ENCODE data around the gene SCPEP1. TPM values are rescaled to one million over a fixed set of nuclear protein-coding genes. Genes with fewer than 3 reads are reported as not detected.

The SCPEP1 gene
- total RNA-seq, 4 donors from 2014 or later, result 48.7 to 150 (median 64.7) TPM

- Histone ChIP-seq H3K27ac (no peak overlapping the region), H3K4me3 (no peak overlapping the region), H3K27me3 (no peaks in the 10 kb centered on the region), H3K9me3 (no peaks in the 10 kb centered on the region), H3K4me1 (no peaks in the 10 kb centered on the region), H3K36me3 (peaks cover 0 to 44% (median 0%) of the 10 kb centered on the region in 3 donors)
- TF ChIP-seq CTCF (IDR thresholded peaks at IDR 0.05) (no peak), POLR2A (IDR thresholded peaks at IDR 0.05) (no peak)
- DNase-seq, result no peak
Measured at GRCh38 chr17:56985371-56986162, 7.6 kb downstream of the SCPEP1 start.

GRCh38 chr17:56987283-56987834 is 9.4 kb downstream of the SCPEP1 start:
- H3K27me3 ChIP-seq, result no peaks in the 10 kb centered on the region
- H3K27ac ChIP-seq, result no peak overlapping the region
- H3K36me3 ChIP-seq, result peaks cover 0 to 50% (median 0%) of the 10 kb centered on the region in 3 donors

DNA sequence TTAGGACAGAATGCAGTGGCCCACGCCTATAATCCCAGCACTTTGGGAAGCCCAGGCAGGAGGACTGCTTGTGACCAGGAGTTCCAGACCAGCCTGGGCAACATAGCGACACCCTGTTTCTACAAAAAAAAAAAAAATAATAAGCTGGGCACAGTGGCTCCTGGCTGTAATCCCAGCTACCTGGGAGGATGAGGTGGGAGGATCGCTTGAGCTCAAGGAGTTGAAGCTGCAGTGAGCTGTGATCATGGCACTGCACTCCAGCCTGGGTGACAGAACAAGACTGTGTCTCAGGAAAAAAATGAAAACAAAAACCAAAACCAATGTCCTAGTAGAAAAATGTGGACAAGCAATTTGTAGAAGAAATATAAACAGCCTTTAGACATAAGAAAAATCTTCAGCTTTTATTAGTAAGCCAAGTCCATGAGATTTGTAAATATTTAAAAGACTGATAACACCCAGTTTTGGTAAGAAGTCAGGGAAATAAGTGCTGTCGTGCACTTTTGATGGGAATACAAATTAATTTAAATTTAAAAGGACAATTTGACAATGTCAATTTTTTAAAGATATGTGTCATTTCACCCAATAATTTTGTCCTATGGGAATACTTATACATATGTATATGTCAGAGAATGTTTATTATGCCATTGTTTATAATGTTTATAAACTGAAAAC is 11.1 kb downstream of the SCPEP1 start:
- Histone ChIP-seq H3K4me1 (no peaks in the 10 kb centered on the region), H3K27me3 (no peaks in the 10 kb centered on the region), H3K27ac (no peak overlapping the region), H3K4me3 (no peak overlapping the region), H3K9me3 (no peaks in the 10 kb centered on the region), H3K36me3 (peaks cover 0 to 47% (median 0%) of the 10 kb centered on the region in 3 donors)
- no peak for DNase-seq
- TF ChIP-seq CTCF (IDR thresholded peaks at IDR 0.05), result no peak
- no peak for TF ChIP-seq POLR2A (IDR thresholded peaks at IDR 0.05)

More at GRCh38 chr17:56987283-56987834, 9.4 kb downstream of the SCPEP1 start:
- DNase-seq, result no peak
- TF ChIP-seq CTCF (IDR thresholded peaks at IDR 0.05) (no peak), POLR2A (IDR thresholded peaks at IDR 0.05) (no peak)
- Histone ChIP-seq H3K9me3 (no peaks in the 10 kb centered on the region), H3K4me1 (no peaks in the 10 kb centered on the region), H3K4me3 (no peak overlapping the region)

GRCh38 chr17:56992364-56992763 is 14.4 kb downstream of the SCPEP1 start:
- Histone ChIP-seq H3K4me1 (no peaks in the 10 kb centered on the region), H3K27ac (no peak overlapping the region), H3K9me3 (no peaks in the 10 kb centered on the region), H3K27me3 (no peaks in the 10 kb centered on the region), H3K4me3 (no peak overlapping the region), H3K36me3 (peaks cover 0 to 53% (median 0%) of the 10 kb centered on the region in 3 donors)
- TF ChIP-seq CTCF (IDR thresholded peaks at IDR 0.05) (no peak), POLR2A (IDR thresholded peaks at IDR 0.05) (no peak)
- DNase-seq, result no peak

DNA sequence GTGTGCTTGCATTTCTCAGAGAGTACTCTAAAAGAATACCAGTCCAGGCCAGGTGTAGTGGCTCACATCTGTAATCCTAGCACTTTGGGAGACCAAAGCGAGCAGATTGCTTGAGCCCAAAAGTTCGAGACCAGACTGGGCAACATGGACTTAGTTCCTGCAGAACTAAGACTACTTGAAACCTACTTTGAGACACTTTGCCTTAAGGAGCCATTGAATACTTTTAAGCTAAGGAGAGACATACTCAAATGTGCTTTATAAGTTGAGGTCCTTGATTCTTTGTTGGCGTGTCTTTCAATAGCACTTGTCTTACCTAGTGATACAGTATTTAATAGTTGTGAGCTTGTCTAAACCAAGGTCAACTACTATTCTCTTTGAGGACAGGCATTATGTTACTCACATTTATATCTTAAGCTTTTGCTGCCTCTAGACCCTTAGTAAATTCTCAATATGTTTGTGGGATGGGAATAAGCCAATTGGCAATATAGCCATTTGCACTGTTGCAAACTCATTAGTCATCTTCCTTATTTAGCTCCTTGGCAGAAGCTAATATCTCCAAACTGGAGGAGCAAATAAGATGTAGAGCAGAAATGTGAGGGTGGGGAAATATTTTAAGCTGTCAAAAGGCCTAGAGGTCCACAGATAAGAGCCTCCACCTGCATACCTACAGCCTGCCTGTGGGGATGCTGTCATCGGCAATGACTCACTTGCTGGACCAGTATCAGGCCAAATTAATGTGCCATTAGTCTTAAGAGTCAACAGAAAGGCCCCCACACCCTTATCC is 16.3 kb downstream of the SCPEP1 start:
- H3K27me3 ChIP-seq, result no peaks in the 10 kb centered on the region
- no peak for TF ChIP-seq POLR2A (IDR thresholded peaks at IDR 0.05)
- no peak for TF ChIP-seq CTCF (IDR thresholded peaks at IDR 0.05)
- no peaks in the 10 kb centered on the region for H3K4me1 ChIP-seq
- no peak overlapping the region for H3K27ac ChIP-seq
- H3K36me3 ChIP-seq, result peaks cover 0 to 52% (median 0%) of the 10 kb centered on the region in 3 donors
- no peak overlapping the region for H3K4me3 ChIP-seq
- H3K9me3 ChIP-seq, result no peaks in the 10 kb centered on the region
- DNase-seq, result no peak
